Stomach (tissue), 4 donors: ENCODE data around the gene ELOA.
A peak's percentile ranks its signal among the peaks of the same experiment; 100 is the strongest.

ENCODE experiments used
- CTCF ChIP-seq, 7 experiments: fragments of 450-650 bp in 4 of 7; fragments of 200-600 bp in 3 of 7; sonication (generic) in 3 of 7; IDR thresholded peaks; one replicate each; pipeline ENCODE4 v1.5.1; 2016 to 2019; ENCODE audit warnings: antibody characterized with exemption in 7 of 7, control low read depth in 2 of 7, mild to moderate bottlenecking in 1 of 7
- POLR2A ChIP-seq, 4 donors: fragments of 450-650 bp; IDR thresholded peaks; one replicate each; pipeline ENCODE4 v1.6.1; 2016; ENCODE audit warnings: antibody characterized with exemption in 4 of 4, control low read depth in 2 of 4, mild to moderate bottlenecking in 1 of 4, moderate library complexity in 1 of 4
- POLR2AphosphoS5 ChIP-seq, 3 donors: sonication (generic); formaldehyde crosslinking; IDR thresholded peaks; one replicate each; pipeline ENCODE4 v1.6.1; 2016; ENCODE audit warnings: antibody characterized with exemption in 3 of 3

GRCh38 chr1:23727362-23727811 is 15.9 kb upstream of the ELOA start:
- TF ChIP-seq CTCF (IDR thresholded peaks at IDR 0.05) (no peak), POLR2A (IDR thresholded peaks at IDR 0.05) (no peak), POLR2AphosphoS5 (IDR thresholded peaks at IDR 0.05) (peak in 2 of 3 donors; percentile 12 to 77)
